Measurements from ENCODE around the gene KCND2.

DNA sequence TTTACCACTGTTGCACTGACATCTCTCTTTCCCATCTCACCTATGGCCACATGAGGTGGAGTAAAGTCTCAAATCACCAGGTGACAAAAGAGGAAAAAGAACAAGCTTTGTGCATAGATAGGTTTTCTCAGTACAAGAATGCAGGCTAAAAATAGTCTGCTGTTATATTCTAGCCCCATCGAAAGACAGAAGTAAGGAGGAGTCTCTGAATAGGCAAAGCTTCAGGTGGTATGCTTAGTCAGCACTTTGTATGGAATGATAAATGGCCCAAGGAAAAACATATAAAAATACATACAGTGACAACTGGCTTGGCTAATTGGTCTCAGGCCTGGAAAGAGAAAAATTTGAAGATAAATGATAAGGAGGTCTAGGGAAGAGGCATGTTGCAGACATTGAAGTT, 39.6 kb upstream of the KCND2 start:
- TF ChIP-seq, protein P1, sequence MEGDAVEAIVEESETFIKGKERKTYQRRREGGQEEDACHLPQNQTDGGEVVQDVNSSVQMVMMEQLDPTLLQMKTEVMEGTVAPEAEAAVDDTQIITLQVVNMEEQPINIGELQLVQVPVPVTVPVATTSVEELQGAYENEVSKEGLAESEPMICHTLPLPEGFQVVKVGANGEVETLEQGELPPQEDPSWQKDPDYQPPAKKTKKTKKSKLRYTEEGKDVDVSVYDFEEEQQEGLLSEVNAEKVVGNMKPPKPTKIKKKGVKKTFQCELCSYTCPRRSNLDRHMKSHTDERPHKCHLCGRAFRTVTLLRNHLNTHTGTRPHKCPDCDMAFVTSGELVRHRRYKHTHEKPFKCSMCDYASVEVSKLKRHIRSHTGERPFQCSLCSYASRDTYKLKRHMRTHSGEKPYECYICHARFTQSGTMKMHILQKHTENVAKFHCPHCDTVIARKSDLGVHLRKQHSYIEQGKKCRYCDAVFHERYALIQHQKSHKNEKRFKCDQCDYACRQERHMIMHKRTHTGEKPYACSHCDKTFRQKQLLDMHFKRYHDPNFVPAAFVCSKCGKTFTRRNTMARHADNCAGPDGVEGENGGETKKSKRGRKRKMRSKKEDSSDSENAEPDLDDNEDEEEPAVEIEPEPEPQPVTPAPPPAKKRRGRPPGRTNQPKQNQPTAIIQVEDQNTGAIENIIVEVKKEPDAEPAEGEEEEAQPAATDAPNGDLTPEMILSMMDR (IDR thresholded peaks at IDR 0.05), result no peak
- TF ChIP-seq POLR2A (IDR thresholded peaks at IDR 0.05), result no peak

Measured in thyroid gland (tissue), 4 donors.